ENCODE results near the gene LHFPL3. TPM values are rescaled to one million over a fixed set of nuclear protein-coding genes. Genes with fewer than 3 reads are reported as not detected.

The LHFPL3 gene
- total and polyA plus RNA-seq, 9 of the 15 experiments (the other 6 are each of a cell fraction or from before 2014, with no cell fraction given), result 0.21 to 0.52 TPM; not detected in 7

DNA sequence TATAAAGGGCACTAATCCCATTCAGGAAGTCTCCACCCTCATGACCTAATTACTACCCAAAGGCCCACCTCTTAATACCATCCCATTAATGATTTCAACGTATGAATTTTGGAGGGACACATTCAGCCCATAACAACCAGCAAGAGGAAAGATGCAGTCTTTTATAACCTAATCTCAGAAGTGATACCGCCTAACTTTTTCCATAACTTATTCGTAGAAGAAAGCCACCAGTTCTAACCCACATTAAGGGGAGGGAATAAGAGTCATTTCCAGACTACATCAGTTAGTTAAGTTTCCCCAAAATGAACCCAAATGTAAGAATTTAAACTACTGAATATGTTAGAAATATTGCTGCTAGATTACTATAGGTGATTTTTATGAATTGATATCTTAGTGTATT is 32.1 kb upstream of the LHFPL3 start (continued):
- no peak for TF ChIP-seq POU5F1 (IDR thresholded peaks at IDR 0.05; ENCODE audit: borderline replicate concordance, low read depth, low read length, partially characterized antibody)
- no peak for TF ChIP-seq MYC (IDR thresholded peaks at IDR 0.05; ENCODE audit: low read depth, low read length)
- no peak for TF ChIP-seq MYC (CRISPR knock-in tag; IDR thresholded peaks at IDR 0.05; ENCODE audit: borderline replicate concordance, low read depth)
- no peak for TF ChIP-seq FOXA3 (CRISPR knock-in tag; conservative IDR thresholded peaks at IDR 0.05 in 1 of 2, IDR thresholded peaks at IDR 0.05 in 1 of 2)
- TF ChIP-seq ZNF436 (CRISPR knock-in tag; IDR thresholded peaks at IDR 0.05), result no peak
- no peak for TF ChIP-seq EP300 (IDR thresholded peaks at IDR 0.05; ENCODE audit: low read length)

DNA sequence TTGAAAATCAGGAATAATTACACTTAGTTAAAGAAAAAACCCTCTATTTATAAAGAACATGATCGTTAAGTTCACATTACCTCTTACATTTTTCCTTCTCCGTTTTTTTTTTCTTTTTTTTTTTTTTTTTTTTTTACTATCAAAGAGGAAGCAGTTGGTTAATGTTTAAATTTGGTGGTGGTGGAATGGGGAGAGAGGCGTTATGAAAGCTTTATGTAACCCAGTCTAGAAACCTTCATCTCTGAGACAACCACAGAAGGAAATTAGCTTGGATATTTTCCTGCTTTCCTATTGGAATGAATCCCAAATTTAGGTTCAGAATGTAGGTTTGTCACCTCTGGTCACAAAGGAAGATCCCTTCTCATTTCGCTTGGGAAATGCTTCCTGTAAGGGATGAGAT is 31.5 kb upstream of the LHFPL3 start:
- no peak overlapping the region for H3K9ac ChIP-seq (ENCODE audit: insufficient read depth in 1 of 2, low read depth in 2 of 2, low read length in 2 of 2)
- intact Hi-C loops (cut with micrococcal nuclease) (no loop called here), in situ Hi-C loops (cut with MboI) (no loop called here)
- no peak overlapping the region for H2AFZ ChIP-seq (ENCODE audit: low read depth, low read length)
- ATAC-seq (no peak), FAIRE-seq (no peak), DNase-seq (ENCODE audit: extremely low read depth in 1 of 4, low spot score in 3 of 4) (no peak)
- no peaks in the 10 kb centered on the region for H3K9me1 ChIP-seq (ENCODE audit: control insufficient read depth, insufficient read depth, low read length)
- no peak overlapping the region for H3K27ac ChIP-seq (ENCODE audit: extremely low read depth, low read depth, low read length)
- 0% methylated on average over 4 of the region's 4 CpGs for WGBS (ENCODE audit: insufficient coverage, low coverage, missing lambda C conversion rate)
- H3K4me3 ChIP-seq, result no peak overlapping the region
- CTCF ChIA-PET (ENCODE audit: low intra/inter-chr PET ratio), result no interaction called here
- TF ChIP-seq HMGXB4 (CRISPR knock-in tag; IDR thresholded peaks at IDR 0.05) (no peak), SMARCA4 (IDR thresholded peaks at IDR 0.05) (no peak), RBM39 (optimal IDR thresholded peaks at IDR 0.05; ENCODE audit: low read depth, low read length) (no peak), ZNF445 (CRISPR knock-in tag; IDR thresholded peaks at IDR 0.05; ENCODE audit: low read depth) (no peak), CBFB (CRISPR knock-in tag; IDR thresholded peaks at IDR 0.05) (no peak), ZNF165 (CRISPR knock-in tag; IDR thresholded peaks at IDR 0.05; ENCODE audit: borderline replicate concordance) (no peak), MBD2 (IDR thresholded peaks at IDR 0.05; ENCODE audit: borderline replicate concordance, low read depth) (no peak), MCM3 (IDR thresholded peaks at IDR 0.05) (no peak), POLR3G (IDR thresholded peaks at IDR 0.05; ENCODE audit: extremely low read depth, insufficient read length, insufficient replicate concordance) (no peak), ZBTB33 (CRISPR knock-in tag; IDR thresholded peaks at IDR 0.05) (no peak), ZNF197 (CRISPR knock-in tag; IDR thresholded peaks at IDR 0.05; ENCODE audit: low read depth) (no peak), ZNF23 (CRISPR knock-in tag; IDR thresholded peaks at IDR 0.05) (no peak), NEUROD1 (IDR thresholded peaks at IDR 0.05; ENCODE audit: borderline replicate concordance, low read depth, low read length, partially characterized antibody) (no peak), ZNF778 (CRISPR knock-in tag; IDR thresholded peaks at IDR 0.05) (no peak)
- H4K20me1 ChIP-seq (replicated peaks; ENCODE audit: control insufficient read depth, insufficient read depth, low read length), result no peaks in the 10 kb centered on the region
- H3K79me2 ChIP-seq (ENCODE audit: control insufficient read depth, insufficient read depth, low read length), result no peaks in the 10 kb centered on the region
- no TSS peak for BruUV-seq (replicated peaks)
- no peak overlapping the region for H3K4me2 ChIP-seq (ENCODE audit: insufficient read depth, low read length)
- POLR2A ChIA-PET, result no interaction called here
- H3K4me1 ChIP-seq (replicated peaks in 1 of 2; ENCODE audit: control insufficient read depth in 2 of 2, insufficient read depth in 2 of 2, low read length in 2 of 2), result no peaks in the 10 kb centered on the region
- 0 out of 5 replicates have a peak, but pooled peaks cover 0 to 2% of the 10 kb centered on the region in 2 experiments for H3K27me3 ChIP-seq (ENCODE audit: control insufficient read depth in 2 of 2, insufficient read depth in 2 of 2, low read length in 2 of 2)
- H3K9me3 ChIP-seq (replicated peaks; ENCODE audit: control insufficient read depth, insufficient read depth, low read depth, low read length), result no peaks in the 10 kb centered on the region; the same call in 1 of the 2 replicates
- H3K36me3 ChIP-seq (ENCODE audit: control insufficient read depth, insufficient read depth, low read length), result no peaks in the 10 kb centered on the region

Measured in K562 (cell line).